NCI-H2107 treated with DMSO at 0.1 percent for 48 hours (cell line): ENCODE data around the gene AGR2.
"Not testable (repeated sequence)": the region's sequence is repeated elsewhere in the genome, so short reads cannot be mapped to it uniquely, and the experiment has no call there.

Experiments used
- DNase-seq: peaks from one replicate; lab custom pipeline; 2025; ENCODE audit not compliant: unreplicated experiment; lab: John Stamatoyannopoulos, UW

AGR2 gene

DNA sequence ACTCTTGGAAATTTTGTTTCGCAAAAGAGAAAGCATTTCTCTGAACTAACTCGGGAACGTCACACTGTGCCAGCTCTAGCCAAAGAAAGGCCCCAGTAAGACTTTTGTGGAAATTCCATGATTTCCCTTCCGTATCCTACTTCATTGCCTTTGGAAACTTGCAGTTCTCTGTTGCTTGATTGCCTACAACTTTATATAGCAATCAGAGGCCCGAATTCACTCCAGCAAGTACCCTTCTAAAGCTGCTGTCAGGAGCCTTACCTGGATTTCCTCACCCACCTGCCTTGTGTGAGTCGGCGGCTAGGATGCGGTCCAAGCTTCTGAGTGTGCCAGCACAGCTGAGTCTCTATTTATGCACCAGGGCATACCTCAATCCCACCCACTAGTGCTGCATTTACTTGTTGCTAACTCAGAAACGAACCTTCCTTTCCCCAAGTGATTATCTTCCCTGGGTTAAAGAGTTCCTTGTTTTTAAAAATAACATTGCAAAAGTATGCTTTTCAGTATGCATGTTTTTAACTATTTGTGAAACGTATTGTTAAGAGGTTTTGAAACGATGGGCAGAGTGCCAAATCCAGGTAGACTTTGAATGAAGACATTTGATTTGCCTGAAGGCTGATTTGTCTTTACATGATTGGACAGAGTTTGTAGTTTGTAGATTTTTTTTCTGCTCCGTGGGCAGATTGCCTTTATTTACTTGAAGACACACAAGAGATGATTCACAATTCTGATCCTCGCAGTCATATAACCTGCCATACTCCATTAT lies at the start of gene AGR2:
Gene AGR2 (minus strand): TSS at position 326 of the 766 bp plus-strand sequence. CDS start 3,203 bp downstream, outside the sequence.
- DNase-seq: no peak

GRCh38 chr7:16853189-16853588 lies 48.4 kb upstream of the AGR2 start:
- DNase-seq: not testable (repeated sequence)

GRCh38 chr7:16851829-16852228 lies 47.0 kb upstream of the AGR2 start:
- no peak for DNase-seq

- no peak for DNase-seq
Observed at GRCh38 chr7:16850614-16851466, 46.0 kb upstream of the AGR2 start.

- no peak for DNase-seq
Observed at GRCh38 chr7:16849296-16850148, 44.7 kb upstream of the AGR2 start.

DNA sequence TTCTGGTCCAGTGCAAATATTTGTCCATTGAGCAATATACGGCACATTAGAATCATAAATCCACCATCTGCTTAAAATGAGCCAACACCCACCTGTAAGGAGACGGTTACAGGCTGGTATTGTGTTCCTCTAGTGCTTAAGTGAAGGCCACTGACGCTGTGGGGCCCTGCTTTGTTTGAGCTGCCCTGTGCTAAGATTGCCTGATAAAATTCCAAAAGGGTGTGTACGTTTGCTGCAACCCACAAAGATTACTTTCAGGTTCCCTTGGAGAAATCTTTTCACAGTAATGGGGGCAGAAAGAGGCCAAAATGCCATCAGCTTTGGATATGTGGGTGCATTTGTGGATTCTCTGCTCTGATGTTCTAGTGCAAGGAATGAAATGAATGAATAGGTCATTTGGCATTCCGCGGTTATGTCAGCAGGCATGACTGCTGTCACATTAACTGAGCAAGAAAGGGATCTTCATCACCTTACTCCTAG lies 42.6 kb upstream of the AGR2 start:
- peak; percentile 74 for DNase-seq

DNA sequence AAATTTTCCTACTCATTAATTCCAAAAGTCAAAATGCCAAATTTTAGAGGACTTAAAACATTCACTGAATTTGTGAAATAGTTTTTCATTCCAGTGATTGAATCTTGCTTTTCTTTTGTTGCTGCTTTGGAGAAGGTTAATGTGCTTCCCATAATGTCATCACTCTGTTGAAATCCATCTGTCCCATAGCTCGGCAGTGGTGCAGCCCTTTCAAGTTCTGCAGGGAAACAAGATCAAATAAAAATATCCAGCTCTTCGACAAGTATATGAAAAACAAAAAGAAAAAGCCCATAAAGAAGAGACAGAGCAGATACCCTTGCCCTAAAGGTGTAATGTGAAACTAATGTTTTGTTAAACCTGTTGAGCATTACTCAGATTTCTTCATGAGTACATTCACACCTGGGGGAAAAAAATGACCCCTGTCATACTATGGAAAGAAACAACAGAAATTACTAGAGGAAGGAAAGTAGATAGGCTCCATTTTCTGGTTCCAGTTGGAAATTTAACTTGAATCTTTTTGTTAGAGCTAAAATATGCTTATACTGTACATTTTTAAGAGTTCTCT lies 41.9 kb upstream of the AGR2 start:
- DNase-seq: peak; percentile 82

- DNase-seq: no peak
Observed at GRCh38 chr7:16845746-16846145, 40.9 kb upstream of the AGR2 start.

DNA sequence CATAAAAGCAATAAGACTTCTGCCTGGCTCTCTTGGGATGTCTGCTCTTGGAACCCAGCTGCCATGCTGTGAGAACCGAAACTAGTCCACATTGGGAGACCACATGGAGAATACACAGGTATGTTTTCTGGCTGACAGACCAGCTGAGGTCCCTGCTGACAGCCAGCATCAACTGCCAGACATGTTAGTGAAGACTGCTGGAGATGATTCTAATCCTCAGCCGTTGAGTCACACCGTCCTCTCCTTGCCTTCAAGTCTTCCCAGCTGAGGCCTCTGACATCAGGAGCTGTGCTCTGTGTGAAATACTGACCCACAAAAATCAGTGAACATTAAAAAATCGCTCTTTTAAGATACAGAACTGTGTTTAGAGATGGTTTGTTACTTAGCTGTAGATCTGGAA lies 36.9 kb upstream of the AGR2 start:
- no peak for DNase-seq

- DNase-seq: no peak
Observed at GRCh38 chr7:16840094-16840493, 35.3 kb upstream of the AGR2 start.

GRCh38 chr7:16839646-16840045 lies 34.8 kb upstream of the AGR2 start:
- no peak for DNase-seq

GRCh38 chr7:16838891-16839290 lies 34.1 kb upstream of the AGR2 start:
- no peak for DNase-seq

DNA sequence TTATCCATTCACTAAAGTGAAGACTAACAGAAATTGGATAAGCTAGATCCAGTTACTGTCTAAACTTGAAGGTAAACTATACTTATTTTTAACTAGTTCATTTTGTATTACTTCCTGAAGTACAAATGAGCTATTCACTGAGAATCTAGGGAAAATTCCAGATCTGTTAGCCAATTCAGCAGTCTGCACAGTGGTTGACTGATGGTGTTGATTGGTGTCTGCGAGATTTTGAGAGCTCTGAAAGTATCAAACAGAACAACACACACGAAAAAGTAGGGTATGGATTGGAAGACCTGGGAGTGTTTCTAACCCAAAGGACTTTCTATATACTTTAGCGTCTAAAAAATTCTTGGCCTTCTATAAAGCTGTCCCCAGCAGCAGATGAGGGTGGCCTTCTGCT lies 33.6 kb upstream of the AGR2 start:
- no peak for DNase-seq

- no peak for DNase-seq
Observed at GRCh38 chr7:16836481-16836880, 31.7 kb upstream of the AGR2 start.

GRCh38 chr7:16833373-16833772 lies 28.6 kb upstream of the AGR2 start:
- DNase-seq: no peak

- DNase-seq: no peak
Observed at GRCh38 chr7:16826060-16826459, 21.3 kb upstream of the AGR2 start.

DNA sequence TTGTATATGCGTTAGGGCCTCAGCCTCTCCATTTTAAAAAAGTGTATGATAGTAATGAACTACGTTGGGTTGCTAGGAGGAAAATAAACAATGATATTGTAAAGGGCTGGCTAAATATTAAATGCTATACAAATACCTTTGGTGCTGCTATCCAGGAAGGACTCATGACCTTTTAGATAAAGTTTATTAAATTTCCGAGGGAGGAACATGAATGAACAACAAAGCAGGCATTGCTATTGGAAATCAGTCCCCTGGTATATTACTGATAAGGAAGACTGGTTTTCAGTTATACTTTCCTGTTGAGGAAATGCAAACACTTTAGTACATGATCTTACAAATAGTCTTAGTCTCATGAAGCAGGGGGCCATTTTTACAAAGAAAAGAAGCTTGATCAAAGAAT lies 17.2 kb upstream of the AGR2 start:
- DNase-seq: no peak

- no peak for DNase-seq
Observed at GRCh38 chr7:16818732-16819131, 13.9 kb upstream of the AGR2 start.

- peak; percentile 63 for DNase-seq
Observed at GRCh38 chr7:16817536-16817935, 12.7 kb upstream of the AGR2 start.

DNA sequence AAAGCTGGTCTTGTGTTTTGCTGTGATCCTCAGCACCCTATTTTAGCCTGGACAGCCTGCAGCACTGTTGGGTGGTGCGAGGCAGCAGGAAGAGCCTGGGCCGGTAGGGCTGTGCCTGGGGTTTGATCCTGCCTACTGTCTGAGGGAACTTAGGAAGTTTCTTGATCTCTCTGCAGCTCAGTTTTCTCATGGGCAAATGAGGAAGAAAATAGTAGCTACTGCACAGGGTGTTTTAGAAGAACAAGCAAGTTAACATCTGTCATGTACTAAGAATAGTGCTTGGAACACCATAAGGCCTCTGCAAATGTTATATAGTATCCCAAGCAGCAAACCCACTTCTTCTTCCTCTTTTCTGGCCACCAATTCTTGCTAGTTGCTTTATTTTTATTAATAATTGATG lies 12.0 kb upstream of the AGR2 start:
- no peak for DNase-seq

DNA sequence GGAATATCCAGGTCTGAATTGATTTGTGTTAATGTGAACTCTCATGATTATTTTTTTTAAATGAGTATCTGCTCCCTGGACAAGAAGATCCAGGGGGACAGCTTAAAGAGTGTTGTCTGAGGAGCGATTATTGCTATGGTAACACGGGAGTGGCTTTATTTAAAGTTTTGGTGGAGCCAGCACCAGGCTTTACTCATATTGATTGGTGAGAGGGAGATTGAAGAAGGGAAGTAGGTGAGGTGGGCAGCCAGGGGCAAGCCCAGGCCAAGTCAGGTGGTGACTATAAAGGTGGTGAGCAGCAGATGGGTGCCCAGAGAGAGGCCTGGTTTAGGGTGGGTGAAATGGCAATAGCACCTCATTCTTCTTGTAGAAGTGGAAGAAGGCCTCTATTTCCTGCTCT lies 10.2 kb upstream of the AGR2 start:
- no peak for DNase-seq
